HEK293T (cell line): ENCODE results near the gene GPR18.

Experiments
- ELF4 ChIP-seq: fragments of 450-650 bp; IDR thresholded peaks from 2 replicates; pipeline ENCODE4 v1.6.1; 2017; ENCODE audit warnings: antibody characterized with exemption
- FOXM1 ChIP-seq: fragments of 450-650 bp; IDR thresholded peaks from 2 replicates; pipeline ENCODE4 v1.6.1; 2017; ENCODE audit warnings: mild to moderate bottlenecking, borderline replicate concordance

DNA sequence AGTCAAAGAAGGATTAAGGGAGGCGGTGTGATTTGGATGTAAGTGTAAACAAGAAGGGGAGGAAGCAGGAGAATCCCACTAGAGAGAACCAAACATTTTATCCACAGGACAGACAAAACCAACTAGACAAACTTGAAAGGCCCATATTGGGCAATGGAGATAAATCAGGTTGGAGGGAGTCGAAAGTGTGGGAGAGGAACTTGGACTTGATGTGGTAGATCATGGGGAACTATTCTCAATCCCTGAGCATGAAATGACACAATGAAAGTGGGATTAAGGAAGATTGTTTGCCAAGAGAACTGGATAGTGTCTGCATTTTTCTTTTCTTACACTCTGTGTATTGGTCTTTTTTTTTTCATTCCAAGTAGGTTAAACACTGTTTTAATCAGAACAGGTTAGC, 31.1 kb upstream of the GPR18 start:
- TF ChIP-seq ELF4 (no peak), FOXM1 (no peak)
